ENCODE results near the gene PDLIM1. TPM values are rescaled to one million over a fixed set of nuclear protein-coding genes. Genes with fewer than 3 reads are reported as not detected.

Gene PDLIM1, protein sequence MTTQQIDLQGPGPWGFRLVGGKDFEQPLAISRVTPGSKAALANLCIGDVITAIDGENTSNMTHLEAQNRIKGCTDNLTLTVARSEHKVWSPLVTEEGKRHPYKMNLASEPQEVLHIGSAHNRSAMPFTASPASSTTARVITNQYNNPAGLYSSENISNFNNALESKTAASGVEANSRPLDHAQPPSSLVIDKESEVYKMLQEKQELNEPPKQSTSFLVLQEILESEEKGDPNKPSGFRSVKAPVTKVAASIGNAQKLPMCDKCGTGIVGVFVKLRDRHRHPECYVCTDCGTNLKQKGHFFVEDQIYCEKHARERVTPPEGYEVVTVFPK
- total RNA-seq (2014; rRNA removed; shearing (Covaris generic)), result 25.0 and 42.5 TPM in 2 replicates

DNA sequence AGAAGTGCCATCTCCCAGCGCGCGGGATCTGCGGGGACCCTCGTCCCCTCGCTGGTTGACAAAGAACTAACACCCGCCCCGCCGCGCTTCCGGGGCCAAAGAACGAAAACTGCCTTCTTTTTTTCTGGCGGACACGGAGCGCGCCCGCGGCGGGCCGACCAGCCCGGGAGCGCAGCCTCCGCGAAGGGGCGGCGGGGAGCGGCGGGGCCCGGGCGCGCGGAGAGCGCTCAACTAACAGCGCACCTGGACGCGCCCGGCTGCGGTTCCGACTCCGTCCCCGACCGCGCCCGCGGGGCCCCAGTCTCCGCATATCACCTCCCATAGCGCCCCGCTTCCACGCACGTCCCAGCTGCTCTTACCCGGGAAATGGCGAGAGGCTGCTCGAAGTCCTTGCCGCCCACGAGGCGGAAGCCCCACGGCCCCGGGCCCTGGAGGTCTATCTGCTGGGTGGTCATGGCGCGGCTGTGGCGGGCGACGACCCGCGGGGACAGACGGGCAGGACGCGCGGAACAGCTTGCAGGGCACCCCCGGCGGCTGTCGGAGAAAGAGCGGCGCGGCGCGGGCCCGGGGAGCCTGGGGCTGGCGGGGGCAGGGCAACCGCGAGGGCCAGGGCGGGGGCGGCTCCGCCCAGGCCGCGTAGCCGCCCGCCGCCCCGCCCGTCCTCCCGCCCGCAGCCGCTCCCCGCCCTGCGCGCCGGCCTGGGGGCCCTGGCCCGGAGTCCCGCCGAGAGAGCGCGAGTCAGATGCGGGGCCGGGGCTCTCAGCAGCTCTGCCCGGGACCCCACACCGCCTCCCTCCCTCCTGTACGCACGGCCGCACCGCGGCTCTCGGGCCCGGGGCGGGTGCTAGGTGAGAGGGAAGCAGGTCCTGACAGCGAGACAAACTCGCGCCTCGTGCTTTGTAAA, at the start of gene PDLIM1:
TSS of gene PDLIM1 (minus strand) at position 543 of the 904 bp plus-strand sequence. CDS start at position 455, 88 bp downstream.
- peak; percentile 46 for DNase-seq (ENCODE audit: low spot score)

DNA sequence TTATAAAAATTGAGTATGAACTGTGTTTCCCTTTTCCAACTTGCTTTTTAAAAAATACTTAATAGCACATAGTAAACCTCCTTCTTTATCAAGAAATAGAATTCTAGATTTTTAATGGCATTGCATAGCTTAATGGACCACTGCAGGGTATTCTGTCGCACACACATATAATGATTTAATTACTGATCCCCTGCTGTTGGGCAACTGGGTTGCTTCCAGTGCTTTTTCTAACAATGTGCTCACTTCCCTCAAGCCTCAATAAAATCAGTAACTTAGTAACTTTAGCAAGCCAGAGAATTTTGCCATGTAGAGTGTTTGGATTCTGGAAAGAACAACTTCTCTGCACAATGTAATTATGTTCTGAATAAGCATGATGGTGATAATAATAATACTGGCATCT, 49.1 kb upstream of the PDLIM1 start:
- DNase-seq (ENCODE audit: low spot score), result no peak

DNA sequence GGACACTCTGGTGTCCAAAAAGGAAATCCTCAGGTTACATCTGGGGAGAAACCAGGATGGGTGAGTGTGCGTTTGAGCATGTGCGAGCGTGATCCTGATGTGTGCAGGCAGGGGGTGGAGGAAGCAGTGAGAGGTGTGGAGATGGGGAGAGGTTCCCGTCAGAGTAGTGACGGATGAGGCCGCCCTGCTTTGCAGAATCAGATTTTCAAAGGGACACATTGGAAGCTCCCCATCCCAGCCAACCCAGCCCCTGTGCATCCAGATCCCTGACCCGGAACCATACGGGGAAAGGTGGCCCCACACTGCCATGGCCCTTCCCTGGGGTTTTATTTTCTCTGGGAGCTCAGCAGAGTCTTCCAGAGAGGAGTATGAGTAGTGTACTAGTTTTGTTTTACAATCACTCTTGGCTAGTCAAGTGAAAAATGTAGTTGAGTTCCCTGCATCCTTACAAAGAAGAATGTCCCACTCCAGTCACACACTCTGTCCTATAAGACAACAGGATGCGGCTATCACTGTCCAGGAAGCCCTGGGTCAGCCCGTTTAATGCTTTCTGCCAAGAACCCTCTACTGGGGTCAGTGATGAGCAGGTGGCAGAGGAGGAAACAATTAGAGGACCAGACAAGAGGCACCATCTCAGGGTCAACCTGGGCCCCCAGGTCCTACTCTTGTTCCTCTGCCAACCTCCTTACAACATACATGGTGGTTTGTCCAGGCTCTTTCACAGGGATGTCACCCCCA, 46.8 kb upstream of the PDLIM1 start:
- DNase-seq (ENCODE audit: low spot score), result no peak

DNA sequence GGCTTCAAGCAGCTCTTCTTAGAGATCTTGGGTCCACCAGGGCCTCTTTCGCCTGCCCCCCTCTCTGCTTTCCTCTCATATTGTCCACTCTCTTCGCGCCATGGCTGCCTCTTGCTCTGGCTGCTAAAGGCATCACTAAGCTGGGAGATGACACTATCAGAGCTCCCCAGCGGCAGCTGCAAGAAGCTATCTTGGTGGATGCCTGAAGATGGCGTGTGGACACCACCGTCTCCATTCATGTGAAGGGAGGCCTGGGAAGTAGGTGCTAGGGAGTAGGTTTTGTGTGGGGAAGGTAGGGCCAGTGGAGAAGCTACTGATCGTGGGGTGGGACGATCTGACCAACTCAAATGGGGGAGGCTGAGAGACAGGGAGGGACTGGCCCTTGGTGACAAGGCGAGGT, 45.9 kb upstream of the PDLIM1 start:
- DNase-seq (ENCODE audit: low spot score), result no peak

DNA sequence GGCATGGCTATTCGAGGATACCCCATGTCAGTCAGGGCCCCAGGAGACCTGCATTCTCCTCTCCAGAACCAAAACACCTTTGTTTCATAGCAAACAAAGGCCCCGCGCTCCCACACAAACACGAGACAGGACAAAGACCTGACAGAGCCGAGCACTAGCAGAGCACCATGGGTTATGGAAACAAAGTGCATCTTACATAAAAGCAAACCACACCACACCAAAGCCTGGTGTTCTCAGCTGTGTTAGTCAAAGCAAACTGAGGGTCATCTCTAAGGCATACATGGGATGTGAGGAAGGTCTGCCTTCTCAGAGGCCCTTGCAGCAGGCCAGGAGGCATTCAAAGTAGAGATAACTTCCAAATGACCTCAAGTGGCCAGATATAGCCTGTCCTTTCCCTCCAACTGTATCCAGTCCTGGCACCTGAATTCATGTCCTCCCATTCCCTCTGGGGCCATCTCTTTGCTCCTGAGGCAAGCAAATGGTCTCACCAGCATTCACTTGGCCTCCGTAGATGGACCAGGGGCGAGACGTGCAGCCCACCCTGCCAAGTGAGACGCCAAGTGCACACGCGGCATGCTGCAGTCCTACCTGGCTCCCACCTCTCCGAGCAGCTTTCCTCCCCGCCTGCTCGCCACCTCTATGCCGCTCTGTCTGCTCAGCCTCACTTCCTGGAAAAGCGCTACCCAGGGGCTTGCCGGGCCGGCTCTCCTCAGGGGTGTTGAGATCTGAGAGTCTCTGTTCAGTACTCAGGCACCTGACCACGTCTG, 45.3 kb upstream of the PDLIM1 start:
- DNase-seq (ENCODE audit: low spot score), result no peak

DNA sequence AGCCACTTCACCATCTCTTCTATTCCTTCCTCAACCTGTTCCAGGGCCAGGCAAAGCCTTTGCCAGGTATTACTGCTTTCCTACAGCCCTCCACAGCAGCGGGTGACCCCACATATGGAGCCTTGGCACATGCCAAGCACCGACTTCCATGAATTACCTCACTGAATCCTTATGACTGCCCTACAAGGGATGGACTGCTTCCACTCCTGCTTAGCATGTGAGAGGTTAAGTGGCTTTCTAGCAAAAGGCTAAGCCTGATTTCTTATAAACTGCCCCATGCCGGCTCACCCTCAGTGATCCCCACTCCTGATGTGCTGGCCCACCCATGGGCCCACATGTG, 44.0 kb upstream of the PDLIM1 start:
- DNase-seq (ENCODE audit: low spot score), result no peak

DNA sequence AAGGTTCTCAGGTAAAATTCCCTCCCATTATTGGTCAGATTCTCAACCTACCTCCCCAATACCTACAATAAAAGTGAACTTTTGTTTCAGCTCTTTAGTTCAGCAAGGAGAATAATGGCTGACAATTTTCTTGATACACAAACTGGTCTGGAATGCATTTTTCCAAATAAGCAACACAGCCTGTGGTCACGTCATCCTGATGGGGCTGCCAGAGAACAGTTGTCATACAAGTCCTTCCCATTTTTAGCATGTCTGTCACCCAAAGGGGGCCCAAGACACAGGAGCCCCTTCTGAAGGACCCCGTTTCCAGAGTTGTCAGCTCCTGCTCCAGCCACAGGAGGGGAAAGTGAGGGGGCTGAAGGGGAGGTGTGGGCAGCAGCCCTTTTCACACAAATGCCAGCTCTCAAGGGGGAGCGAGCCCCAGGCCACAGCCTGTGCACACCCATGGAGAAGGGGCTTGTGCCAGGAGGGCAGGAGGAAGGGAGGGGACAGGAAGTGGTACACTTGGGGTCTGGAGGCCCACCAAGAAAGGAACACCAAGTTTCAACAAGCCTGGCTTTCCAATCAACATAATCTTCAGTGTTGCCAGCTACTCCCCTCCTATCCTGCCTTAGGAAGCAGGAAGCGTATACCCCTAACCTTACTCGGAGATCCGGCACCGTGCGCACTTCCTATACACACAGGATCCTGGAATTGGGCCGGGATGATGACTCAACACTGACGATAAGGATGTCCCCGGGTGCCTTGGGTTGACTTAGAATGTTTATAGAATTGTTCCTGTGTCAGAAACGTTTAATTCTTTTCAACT, 43.4 kb upstream of the PDLIM1 start:
- peak; percentile 91 for DNase-seq (ENCODE audit: low spot score)

DNA sequence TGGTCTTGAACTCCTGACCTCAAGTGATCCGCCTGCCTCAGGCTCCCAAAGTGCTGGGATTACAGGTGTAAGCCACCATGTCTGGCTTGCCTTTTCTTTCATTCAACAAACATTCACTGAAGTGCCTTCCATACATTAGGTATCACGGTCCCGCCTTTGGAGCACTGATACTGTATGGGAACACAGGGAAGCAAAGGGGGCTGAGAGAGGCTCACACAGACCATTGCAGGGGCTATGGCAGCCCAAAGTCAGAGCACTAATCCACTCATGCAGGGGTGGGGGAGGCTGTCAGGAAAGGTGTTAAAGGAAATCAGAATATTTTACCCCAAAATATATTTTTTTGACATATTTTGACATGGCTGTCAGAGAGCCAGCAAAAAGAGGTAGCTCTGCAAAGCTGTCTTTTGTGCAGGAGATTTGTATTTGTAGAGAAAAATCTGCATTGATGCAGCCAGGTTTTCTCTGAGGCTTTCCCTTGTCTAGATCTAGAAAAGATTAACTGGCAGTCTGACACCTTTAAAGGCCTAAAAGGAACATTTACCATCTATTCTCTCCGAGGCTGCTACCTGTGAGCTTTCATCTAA, 42.0 kb upstream of the PDLIM1 start:
- no peak for DNase-seq (ENCODE audit: low spot score)

DNA sequence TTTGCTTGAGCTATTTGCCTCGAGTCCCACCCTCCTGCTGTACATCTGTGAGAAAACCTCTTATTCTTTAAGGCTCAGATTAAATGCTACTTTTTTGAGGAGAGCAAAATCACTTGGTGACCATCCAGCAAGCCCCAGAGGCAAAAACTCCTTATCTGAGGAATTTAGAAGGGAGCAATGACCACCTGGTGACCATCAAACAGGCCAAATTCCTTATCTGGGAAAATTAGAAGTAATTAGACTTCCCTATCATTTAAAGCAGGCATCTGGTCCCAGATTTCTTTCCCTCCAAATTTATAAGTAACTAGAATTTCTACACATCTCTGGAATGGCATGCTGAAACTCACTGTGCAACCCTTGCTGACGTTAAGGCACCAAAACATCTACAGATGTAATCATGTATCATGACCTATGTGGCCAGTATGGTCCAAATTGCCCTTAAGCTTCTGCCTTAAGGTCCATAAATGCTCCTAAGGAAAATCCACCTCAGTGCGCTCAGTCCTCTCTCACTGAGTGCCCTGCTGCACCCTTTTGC, 40.9 kb upstream of the PDLIM1 start:
- no peak for DNase-seq (ENCODE audit: low spot score)

DNA sequence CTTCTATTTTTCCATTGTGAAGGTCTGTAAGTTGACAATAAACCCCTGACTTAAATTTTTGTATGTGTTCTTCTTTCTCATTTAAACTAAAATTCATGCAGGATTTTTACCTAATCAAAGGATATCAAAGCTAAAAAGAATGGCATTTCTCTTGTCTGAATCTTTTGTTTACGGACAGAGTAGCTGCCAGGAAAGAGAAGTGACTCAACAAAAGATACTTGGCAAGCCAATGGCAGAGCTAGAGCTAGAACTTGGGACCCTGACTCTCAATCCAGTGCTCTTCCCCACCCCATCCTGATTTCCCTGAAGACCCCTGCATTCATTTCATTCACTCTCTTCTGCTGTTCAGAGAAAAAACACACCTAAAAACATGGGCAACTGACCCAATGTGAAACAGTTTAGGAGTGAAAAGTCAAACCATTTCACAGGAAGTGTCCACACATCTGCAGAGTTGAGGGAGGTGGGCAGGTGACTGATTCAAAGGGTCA, 40.2 kb upstream of the PDLIM1 start:
- DNase-seq (ENCODE audit: low spot score), result no peak

DNA sequence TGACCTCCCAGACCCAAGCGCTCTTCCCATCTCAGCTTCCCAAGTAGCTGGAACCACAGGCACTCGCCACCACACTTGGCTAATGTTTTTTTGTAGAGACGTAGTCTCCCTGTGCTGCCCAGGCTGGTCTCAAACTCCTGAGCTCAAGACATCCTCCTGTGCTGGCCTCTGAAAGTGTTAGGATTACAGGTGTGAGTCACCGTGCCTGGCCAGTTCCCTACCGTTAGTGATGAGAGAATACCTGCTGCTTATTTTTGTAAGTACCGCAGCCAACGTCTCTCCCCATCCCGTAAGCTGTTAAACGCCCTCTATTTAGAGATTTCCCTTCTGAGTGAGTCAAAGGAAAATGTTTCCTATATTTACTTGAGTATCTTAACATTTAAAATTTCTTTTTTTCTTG, 38.5 kb upstream of the PDLIM1 start:
- no peak for DNase-seq (ENCODE audit: low spot score)

DNA sequence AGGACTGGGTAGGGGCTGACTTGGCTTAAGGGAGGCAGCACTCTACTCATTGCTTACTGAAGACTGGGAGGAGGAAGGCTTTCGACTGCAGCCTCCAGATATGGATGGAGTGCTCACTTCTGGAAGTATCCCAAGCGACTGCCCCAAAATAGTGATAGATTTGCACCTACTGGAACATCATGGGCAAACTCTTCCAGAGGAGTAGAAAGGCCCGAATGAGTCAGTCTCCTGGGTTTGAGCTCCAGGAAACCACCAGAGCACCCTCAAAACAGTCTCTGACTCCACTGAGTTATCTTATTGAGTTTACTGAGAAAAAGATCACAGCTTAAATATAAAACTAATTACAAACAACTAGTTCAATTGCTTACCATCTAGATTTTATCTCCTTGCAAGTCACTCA, 37.2 kb upstream of the PDLIM1 start:
- DNase-seq (ENCODE audit: low spot score), result no peak

DNA sequence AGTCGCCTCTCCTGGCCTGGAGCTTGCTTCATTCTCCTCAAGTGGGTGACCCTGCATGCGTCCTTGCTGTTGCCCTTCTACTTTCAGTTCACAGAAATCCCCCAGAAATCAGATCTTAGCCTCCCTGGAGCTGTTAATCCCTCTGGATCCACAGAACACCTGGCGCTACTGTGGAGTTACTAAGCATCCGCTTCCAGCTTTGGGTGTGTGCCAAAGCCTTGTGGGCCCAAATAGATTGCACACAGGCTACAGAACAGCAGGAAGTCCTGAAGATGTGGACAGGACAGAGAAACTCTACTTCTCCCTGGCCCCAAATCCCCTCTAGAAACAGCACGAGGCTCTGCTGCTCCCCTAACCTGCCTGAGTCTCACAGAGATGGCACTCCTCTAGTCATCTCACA, 36.6 kb upstream of the PDLIM1 start:
- DNase-seq (ENCODE audit: low spot score), result peak; percentile 86

DNA sequence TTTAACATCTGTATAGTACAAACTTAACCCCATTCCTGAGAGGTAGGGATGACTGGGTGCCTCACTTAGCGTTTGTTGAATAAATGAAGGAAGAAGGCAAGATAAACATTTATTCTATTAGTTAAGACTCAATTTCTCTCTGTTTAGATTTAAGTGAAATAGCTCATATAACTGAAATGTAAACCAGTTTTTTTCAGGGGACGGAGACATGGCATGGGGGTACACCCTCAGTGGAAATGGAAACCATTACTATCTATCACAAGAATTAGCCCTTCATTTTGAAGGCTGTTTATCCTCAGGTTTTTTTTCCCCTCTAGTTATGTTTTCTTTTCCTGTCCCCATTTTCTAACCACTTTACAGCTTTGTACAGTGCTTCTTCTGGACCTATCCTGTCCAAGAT, 35.6 kb upstream of the PDLIM1 start:
- no peak for DNase-seq (ENCODE audit: low spot score)

DNA sequence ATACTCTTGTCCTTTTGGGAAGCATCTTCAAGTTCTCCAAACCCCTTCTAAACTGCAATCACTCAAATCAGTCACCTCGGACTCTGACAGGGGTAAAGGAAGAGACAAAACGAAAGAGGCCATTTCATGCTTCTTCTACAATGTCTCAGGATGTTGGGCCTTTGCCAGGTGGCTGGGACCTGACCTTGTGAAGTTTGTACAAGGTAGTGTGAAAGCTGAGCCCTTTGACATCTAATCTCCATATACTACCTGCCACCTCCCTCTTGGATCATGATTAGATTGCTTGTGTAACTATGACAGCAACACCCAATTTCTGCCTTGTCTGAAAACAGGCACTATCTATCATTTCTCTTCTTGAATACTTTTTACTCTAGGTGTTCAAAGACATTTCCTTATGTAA, 35.1 kb upstream of the PDLIM1 start:
- DNase-seq (ENCODE audit: low spot score), result no peak

DNA sequence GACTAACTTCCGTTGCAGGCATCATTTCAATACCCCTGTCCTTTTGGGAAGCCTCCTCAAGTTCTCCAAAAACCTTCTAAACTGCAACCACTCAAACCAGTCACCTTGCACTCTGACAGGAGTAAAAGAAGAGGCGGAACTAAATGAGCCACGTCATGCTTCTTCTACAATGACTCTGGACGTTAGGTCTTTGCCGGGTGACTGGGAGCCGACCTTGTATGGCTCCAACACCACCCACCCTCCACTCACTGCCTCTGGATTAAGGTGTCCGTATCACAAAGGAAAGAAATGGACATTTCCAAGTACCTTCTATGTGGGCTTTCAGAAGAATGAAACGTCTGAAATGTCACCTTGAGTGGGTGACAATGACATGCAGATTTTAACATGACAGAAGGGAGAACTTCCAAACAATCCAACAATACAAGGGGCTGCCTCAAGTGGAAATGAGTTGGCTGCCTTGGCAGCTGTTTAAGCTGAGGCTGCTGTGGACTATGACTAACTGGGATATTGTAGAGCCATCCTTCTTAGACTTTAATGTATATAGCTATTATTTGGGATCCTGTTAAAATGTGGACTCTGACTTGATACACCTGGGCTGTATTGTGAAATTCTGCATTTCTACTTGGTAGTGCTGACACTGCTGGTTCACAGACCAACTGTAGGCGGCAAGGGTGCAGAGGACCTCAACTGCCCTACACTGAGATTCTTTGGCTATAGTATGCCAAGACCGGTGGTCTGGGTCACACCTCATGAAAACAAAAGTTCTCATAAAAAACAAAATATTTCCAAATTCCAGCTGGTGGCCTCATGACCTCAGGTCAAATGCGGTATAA, 33.8 kb upstream of the PDLIM1 start:
- DNase-seq (ENCODE audit: low spot score), result no peak

DNA sequence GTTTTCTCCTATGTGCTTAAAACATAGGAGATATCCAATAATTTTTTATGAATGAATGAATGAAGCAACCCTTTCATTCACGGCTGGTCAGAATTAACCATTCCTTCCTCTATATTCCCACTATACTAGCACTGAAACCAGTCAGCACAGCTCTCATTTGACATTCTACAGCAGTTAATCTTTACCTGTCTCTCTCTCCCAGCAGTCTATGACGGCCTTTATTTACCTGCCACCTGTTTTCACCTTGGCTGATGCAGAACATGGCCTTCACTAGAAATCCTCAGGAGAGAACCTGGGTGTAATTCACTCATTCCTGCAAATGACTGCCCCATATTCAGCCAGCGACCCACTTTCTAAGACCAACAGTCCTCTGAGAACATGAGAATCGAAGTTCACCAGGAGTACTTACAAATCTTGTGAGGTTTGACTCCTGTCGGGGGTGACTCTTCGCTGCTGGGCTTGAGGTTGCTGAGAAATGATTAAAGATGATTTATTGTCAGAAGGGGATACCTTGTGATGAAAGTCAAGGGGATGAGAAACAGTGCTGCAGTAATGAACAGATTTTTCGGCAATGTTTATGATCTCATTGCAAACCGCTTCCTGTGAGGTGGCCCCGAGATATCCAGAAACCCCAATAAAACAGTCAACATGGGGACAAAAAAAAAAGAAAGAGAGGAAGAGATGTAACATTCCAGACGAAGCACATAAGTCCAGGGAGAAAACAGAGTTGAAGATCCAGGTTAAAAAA, 30.9 kb upstream of the PDLIM1 start:
- no peak for DNase-seq (ENCODE audit: low spot score)

DNA sequence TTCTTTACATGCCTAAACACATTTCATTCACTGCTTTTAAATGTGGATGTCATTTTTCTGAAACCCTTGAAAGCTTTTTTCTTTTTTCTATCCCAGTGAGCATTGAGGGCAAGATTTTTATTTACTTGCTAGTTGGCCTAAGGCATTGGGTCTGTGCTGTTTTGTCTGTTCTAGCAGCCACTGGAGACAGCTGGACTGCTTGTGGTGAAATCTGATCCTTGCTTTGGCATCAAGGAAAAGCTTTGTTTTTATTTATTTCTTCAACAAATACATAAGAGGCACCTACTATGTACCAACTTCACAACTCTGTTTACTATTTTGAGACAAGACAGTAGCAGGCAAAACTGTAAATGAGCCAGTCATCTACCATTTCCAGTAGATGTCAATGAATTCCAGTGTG, 28.4 kb upstream of the PDLIM1 start:
- DNase-seq (ENCODE audit: low spot score), result peak; percentile 62
